ENCODE data around the gene SNX15. TPM values are rescaled to one million over a fixed set of nuclear protein-coding genes. Genes with fewer than 3 reads are reported as not detected.

The SNX15 gene
- total and polyA plus RNA-seq, 3 donors from 2014 or later: 15.6 to 22.5 (median 17.0) TPM

DNA sequence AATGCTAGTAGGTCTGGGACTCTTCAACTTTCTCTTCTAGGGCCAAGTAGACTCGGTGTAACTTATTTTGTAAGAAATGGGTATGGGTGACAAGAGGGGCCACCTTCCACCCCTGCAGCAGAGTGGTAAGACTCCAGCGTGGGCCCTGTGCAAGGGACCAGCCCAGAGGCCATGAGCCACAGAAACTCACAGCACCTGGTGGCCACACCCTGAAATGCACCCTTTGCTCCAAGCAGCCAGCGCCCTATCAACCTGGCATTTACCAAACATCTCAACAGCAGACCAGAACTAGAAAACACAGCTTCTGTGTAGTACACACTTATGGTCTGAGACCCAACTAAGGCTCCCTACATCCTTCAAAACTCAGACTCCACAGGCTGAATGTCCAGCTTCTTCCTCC lies 50.9 kb downstream of the SNX15 start:
- intact Hi-C loops (cut with DNase I; ENCODE audit: low total_unique reads): no loop called here
- Histone ChIP-seq H3K36me3 (ENCODE audit: low read depth, missing control alignments) (no peaks in the 10 kb centered on the region), H3K4me1 (no peaks in the 10 kb centered on the region), H3K9me3 (no peaks in the 10 kb centered on the region), H3K27ac (no peak overlapping the region), H3K4me3 (no peak overlapping the region), H3K27me3 (no peaks in the 10 kb centered on the region)
- TF ChIP-seq POLR2A (IDR thresholded peaks at IDR 0.05): no peak
- TF ChIP-seq, protein P1, sequence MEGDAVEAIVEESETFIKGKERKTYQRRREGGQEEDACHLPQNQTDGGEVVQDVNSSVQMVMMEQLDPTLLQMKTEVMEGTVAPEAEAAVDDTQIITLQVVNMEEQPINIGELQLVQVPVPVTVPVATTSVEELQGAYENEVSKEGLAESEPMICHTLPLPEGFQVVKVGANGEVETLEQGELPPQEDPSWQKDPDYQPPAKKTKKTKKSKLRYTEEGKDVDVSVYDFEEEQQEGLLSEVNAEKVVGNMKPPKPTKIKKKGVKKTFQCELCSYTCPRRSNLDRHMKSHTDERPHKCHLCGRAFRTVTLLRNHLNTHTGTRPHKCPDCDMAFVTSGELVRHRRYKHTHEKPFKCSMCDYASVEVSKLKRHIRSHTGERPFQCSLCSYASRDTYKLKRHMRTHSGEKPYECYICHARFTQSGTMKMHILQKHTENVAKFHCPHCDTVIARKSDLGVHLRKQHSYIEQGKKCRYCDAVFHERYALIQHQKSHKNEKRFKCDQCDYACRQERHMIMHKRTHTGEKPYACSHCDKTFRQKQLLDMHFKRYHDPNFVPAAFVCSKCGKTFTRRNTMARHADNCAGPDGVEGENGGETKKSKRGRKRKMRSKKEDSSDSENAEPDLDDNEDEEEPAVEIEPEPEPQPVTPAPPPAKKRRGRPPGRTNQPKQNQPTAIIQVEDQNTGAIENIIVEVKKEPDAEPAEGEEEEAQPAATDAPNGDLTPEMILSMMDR (IDR thresholded peaks at IDR 0.05): peak; percentile 23 to 55 (median 51)
- 56 to 77% methylated on average over 3 of the region's 3 CpGs for WGBS, 2 donors
- peak; percentile 37 for DNase-seq

DNA sequence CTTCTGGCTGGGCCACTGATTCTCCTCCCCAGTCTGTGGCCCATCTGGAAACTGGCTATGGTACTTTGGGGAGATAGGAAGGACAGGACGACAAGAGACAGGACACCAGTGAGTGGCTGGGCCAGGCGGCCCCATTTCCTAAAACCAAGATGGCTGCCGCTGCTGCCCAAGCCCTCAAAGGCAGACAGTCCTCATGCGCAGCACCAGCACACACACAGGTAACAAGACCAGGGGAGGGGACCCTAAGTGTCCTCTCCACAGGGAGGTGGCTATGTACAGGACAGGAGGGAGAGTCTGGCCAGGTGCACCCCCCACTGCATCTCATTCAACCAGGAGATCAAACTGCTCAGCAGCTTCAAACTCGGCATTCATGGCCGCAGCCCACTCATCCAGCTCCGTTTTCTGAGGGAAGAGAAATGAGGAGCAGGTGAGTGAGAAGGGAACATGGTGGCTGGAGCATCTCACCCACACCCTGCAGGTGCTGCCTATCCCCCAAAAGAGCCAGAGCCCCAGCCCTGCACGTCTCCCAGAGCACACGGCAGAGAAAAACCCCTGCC lies 51.6 kb downstream of the SNX15 start:
- intact Hi-C loops (cut with DNase I; ENCODE audit: low total_unique reads): no loop called here
- H3K27ac ChIP-seq: no peak overlapping the region
- no peaks in the 10 kb centered on the region for H3K9me3 ChIP-seq
- H3K4me1 ChIP-seq: no peaks in the 10 kb centered on the region
- TF ChIP-seq, protein P1 (IDR thresholded peaks at IDR 0.05): no peak
- TF ChIP-seq POLR2A (IDR thresholded peaks at IDR 0.05): no peak
- H3K4me3 ChIP-seq: no peak overlapping the region
- no peaks in the 10 kb centered on the region for H3K36me3 ChIP-seq (ENCODE audit: low read depth, missing control alignments)
- 77 to 89% methylated on average over 8 to 9 of the region's 9 CpGs for WGBS, 2 donors
- no peaks in the 10 kb centered on the region for H3K27me3 ChIP-seq
- DNase-seq: no peak

DNA sequence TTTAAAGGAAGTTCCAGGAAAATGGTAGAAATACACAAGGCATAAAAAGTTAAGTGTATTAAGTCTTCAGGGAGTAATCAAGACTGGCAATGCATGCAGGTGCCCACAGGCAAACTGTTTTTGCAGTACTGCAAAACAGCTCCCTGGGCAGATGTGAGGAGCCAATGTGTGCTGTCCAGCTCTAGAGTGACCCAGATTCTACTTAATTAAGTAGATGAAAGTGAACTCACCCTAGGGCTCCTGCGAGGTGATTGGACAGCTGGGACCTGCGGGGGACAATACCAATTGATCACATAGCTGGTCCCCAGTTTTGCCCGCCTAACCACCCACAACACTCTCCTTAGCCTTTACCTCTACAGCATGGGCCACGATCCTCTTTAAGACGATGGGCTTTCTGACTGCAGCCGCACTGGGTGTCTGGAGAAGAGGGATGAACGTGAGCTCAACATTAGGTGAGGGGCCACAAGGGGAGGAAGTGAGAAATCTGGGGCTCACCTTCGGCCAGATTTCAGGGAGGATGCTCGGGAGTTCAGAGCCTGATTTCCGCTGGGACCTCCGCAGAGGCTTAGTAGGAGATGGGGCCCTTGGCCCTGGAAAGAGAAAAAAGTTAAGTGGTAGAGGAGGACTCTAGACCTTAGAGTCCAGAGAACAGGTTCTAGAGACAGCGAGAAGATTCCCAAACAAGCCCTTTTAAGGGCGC lies 56.0 kb downstream of the SNX15 start:
- WGBS, 2 donors: 4 to 5% methylated on average over 13 of the region's 13 CpGs
- intact Hi-C loops (cut with DNase I; ENCODE audit: low total_unique reads): no loop called here
- H3K27ac ChIP-seq: peak overlapping the region; percentile 92 to 93
- DNase-seq: no peak
- no peak for TF ChIP-seq POLR2A (IDR thresholded peaks at IDR 0.05)
- TF ChIP-seq, protein P1 (IDR thresholded peaks at IDR 0.05): no peak
- no peaks in the 10 kb centered on the region for H3K27me3 ChIP-seq
- peak overlapping the region; percentile 86 to 96 for H3K4me3 ChIP-seq
- H3K36me3 ChIP-seq (ENCODE audit: low read depth, missing control alignments): no peaks in the 10 kb centered on the region
- H3K9me3 ChIP-seq: no peaks in the 10 kb centered on the region
- H3K4me1 ChIP-seq: peaks cover 14% of the 10 kb centered on the region

DNA sequence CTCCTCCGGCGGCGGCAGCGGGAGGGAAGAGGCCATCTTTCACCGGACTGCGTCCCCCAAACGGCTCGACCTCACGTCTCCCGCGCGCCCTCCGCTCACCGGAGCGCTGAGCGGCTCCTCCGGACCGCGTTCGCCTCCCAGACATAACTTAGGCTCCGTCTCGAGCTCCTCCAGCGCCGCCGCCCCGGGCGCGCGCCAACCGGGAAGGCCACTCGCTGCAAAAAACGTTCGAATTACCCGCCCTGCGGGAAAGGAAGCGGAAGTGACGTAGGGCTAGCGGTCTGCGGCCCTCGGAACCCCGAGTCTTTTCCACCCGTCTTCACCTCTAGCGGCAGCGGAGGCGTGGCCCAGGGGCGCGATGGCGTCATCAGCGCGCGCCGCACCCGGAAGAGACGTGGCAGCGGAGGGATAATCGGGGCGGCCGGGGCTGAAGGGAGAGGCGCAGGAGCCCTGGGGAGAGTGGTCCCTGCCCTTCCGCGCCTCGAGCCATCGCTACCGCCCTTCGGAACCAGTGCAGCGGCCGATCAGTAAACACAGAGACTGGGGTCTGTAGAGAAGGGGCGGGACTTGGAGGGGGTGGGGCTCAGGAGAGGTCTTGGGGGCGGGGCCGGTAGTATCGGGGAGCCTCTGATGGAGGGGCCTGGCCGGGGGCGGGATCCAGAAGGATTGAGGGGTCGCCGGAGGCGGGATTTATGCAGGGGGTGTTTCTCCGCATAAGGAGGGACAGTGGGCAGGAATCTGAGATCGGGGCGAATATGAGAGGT lies 56.8 kb downstream of the SNX15 start, which contains the start of the genes CDCA5 and ZFPL1:
CDCA5 (minus strand) TSS at position 207 of the 764 bp plus-strand sequence; CDS start at position 145, 62 bp downstream.
ZFPL1 (plus strand) TSS at position 389 of the 764 bp plus-strand sequence. CDS start 477 bp downstream, outside the sequence.
- Histone ChIP-seq H3K36me3 (ENCODE audit: low read depth, missing control alignments) (no peaks in the 10 kb centered on the region), H3K27ac (peak within 1 kb of the TSS; percentile 92 to 93), H3K4me3 (peak within 1 kb of the TSS; percentile 86 to 96), H3K9me3 (no peaks in the 10 kb centered on the region), H3K4me1 (peaks cover 14% of the 10 kb centered on the region), H3K27me3 (no peaks in the 10 kb centered on the region)
- intact Hi-C loops (cut with DNase I; ENCODE audit: low total_unique reads): no loop called here
- 0 to 1% methylated on average over 64 to 79 of the region's 79 CpGs for WGBS, 2 donors
- TF ChIP-seq, protein P1 (IDR thresholded peaks at IDR 0.05): peak in 2 of 3 experiments; percentile 9 to 46
- peak; percentile 7 for TF ChIP-seq POLR2A (IDR thresholded peaks at IDR 0.05)
- peak; percentile 96 for DNase-seq

Data from testis (tissue), 3 donors.